ENCODE measurements around the gene INHBE.
"Not testable (repeated sequence)": the region's sequence is repeated elsewhere in the genome, so short reads cannot be mapped to it uniquely, and the experiment has no call there.

The INHBE gene

DNA sequence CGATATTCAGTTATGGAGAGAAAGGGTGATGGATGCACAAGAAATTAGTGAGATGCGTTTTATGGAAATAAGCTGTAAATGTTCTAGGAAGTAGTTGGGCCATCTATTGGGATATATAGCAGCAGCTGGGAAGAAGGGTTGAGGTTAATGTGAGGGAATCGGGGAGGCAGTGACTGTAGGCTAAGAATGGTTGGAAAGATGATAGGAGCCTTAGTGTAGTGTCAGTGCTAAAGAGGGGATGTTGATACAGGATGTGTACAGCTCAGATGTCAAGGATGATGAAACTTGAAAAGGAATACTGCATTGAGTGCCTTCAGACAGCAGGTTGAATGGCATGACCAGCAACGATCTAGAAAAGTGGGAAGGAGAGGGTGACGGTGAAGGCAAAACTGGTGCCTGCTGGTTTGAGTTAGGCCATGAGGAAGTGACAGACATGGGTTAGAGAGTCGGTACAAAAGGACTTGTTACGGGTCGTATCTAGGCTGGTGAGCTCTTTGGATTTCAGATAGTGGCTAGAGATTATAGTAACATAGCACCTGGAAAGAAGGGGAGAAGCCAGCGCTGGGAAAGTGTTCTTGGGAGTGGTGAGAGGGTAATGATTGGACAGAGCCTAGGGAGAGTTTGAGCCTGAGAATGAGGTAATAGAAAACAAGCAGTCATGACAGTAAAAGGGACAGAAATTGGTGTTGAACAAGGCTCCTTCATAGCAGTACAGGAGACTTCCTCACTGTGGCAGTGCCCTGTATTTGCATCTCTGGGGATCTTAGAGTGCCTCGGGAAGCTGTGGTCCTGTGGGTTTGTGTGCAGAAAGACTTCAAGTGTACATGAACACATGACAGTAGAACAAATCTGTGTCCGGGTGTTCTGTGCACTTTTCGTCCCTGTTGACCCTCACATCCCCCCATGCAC lies 42.4 kb downstream of the INHBE start:
- DNase-seq (ENCODE audit: low spot score), result no peak

DNA sequence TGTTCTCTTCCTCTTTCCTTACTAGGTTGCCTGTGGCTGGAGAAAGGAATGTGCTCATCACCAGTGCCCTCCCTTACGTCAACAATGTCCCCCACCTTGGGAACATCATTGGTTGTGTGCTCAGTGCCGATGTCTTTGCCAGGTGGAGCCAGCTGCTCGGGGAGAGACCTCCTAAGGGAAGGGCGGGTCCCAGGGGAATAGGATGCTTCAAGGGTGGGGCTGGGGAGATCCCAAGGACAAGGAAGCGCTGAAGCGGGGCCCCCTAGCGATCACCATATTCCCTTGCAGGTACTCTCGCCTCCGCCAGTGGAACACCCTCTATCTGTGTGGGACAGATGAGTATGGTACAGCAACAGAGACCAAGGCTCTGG lies 43.0 kb downstream of the INHBE start:
- DNase-seq (ENCODE audit: low spot score), result no peak

GRCh38 chr12:57498571-57498970 lies 43.5 kb downstream of the INHBE start:
- DNase-seq (ENCODE audit: low spot score), result no peak

DNA sequence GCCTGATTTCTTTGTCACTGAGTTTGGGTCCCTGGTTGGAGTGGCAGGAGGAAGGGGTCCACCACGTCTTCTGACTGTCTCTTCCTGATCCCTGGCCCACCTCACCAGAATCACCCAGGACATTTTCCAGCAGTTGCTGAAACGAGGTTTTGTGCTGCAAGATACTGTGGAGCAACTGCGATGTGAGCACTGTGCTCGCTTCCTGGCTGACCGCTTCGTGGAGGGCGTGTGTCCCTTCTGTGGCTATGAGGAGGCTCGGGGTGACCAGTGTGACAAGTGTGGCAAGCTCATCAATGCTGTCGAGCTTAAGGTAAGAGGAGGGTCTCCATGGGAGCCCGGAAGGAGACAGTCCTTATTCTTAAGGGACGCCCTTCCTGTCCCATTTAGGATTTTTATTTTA lies 45.1 kb downstream of the INHBE start:
- no peak for DNase-seq (ENCODE audit: low spot score)

- not testable (repeated sequence) for DNase-seq (ENCODE audit: low spot score)
Observed at GRCh38 chr12:57502311-57502969, 47.3 kb downstream of the INHBE start.

DNA sequence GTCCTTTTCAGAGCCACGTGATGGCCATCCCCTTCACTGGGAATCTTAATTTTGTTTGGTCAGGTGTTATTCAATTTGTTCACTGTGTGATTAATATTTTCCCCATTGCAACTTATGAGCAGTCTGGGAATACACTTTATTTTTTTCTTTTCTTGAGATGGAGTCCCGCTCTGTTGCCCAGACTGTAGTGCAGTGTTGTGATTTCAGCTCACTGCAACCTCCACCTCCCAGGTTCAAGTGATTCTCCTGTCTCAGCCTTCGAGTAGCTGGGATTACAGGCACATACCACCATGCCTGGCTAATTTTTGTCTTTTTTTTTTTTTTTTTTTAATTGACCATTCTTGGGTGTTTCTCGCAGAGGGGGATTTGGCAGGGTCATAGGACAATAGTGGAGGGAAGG lies 51.4 kb downstream of the INHBE start:
- DNase-seq (ENCODE audit: low spot score), result not testable (repeated sequence)

All from NAMALWA (cell line).